ENCODE measurements around the gene MAP2K6.

Gene MAP2K6

GRCh38 chr17:69427486-69428197 lies 13.1 kb downstream of the MAP2K6 start:
- no peak for DNase-seq

GRCh38 chr17:69428252-69428980 lies 13.9 kb downstream of the MAP2K6 start:
- DNase-seq: no peak

GRCh38 chr17:69430488-69430887 lies 16.0 kb downstream of the MAP2K6 start:
- no peak for DNase-seq

GRCh38 chr17:69431835-69432234 lies 17.3 kb downstream of the MAP2K6 start:
- no peak for DNase-seq

GRCh38 chr17:69433093-69433492 lies 18.6 kb downstream of the MAP2K6 start:
- DNase-seq: no peak

GRCh38 chr17:69434164-69434579 lies 19.7 kb downstream of the MAP2K6 start:
- DNase-seq: no peak

GRCh38 chr17:69435971-69436696 lies 21.6 kb downstream of the MAP2K6 start:
- DNase-seq: no peak

- DNase-seq: no peak
Observed at GRCh38 chr17:69437475-69437874, 23.0 kb downstream of the MAP2K6 start.

GRCh38 chr17:69438776-69439175 lies 24.3 kb downstream of the MAP2K6 start:
- no peak for DNase-seq

GRCh38 chr17:69441179-69441578 lies 26.7 kb downstream of the MAP2K6 start:
- DNase-seq: no peak

GRCh38 chr17:69443138-69443537 lies 28.6 kb downstream of the MAP2K6 start:
- no peak for DNase-seq

GRCh38 chr17:69444023-69444422 lies 29.5 kb downstream of the MAP2K6 start:
- no peak for DNase-seq

- no peak for DNase-seq
Observed at GRCh38 chr17:69445132-69445531, 30.6 kb downstream of the MAP2K6 start.

GRCh38 chr17:69447726-69448125 lies 33.2 kb downstream of the MAP2K6 start:
- no peak for DNase-seq

GRCh38 chr17:69448431-69449102 lies 34.1 kb downstream of the MAP2K6 start:
- no peak for DNase-seq

- no peak for DNase-seq
Observed at GRCh38 chr17:69450131-69450530, 35.6 kb downstream of the MAP2K6 start.

- DNase-seq: no peak
Observed at GRCh38 chr17:69450918-69451317, 36.4 kb downstream of the MAP2K6 start.

GRCh38 chr17:69451416-69452394 lies 37.2 kb downstream of the MAP2K6 start:
- DNase-seq: no peak

- no peak for DNase-seq
Observed at GRCh38 chr17:69452664-69453260, 38.3 kb downstream of the MAP2K6 start.

GRCh38 chr17:69454051-69454450 lies 39.6 kb downstream of the MAP2K6 start:
- no peak for DNase-seq

- DNase-seq: no peak
Observed at GRCh38 chr17:69455040-69455439, 40.5 kb downstream of the MAP2K6 start.

GRCh38 chr17:69457603-69458002 lies 43.1 kb downstream of the MAP2K6 start:
- DNase-seq: no peak
